ENCODE data around the gene SLC35A3. TPM values are rescaled to one million over a fixed set of nuclear protein-coding genes. Genes with fewer than 3 reads are reported as not detected.
A peak's percentile ranks its signal among the peaks of the same experiment; 100 is the strongest.

Gene SLC35A3
- total and polyA plus RNA-seq, 10 of the 15 experiments (the other 5 are each of a cell fraction or from before 2014, with no cell fraction given): 3.6 to 24.3 (median 15.4) TPM

DNA sequence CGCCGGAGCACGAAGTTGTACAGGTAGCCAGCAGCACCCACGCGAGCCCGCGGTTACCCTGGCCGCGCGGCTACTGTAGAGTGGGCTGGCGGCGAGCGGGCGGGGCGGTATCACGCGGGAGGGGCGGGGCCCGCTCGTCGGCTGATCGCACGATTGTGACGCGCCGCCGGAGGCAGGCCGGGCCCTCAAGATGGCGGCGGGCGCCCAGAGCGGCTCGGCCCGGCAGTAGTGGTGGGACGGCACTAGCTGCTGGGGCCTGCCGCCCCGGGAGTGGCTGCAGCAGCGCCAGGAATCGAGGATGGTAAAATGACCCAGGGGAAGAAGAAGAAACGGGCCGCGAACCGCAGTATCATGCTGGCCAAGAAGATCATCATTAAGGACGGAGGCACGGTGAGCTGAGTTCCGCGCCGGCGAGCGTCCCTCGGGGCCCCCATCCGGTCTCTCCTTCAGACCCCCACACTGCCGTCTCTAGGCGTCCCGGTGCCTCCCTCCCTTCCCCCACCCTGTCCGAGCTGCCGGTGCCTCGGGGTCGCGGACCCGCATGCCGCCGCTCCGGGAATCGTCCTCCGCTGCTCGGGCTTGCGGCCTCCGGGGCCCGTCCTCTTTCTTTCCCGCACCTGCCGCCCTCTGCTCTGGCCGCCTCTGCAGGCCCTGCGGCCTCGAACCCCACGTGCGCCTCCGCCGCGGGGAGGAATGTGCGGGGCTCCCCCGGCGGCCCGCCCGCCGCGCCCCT is 68.3 kb downstream of the SLC35A3 start (continued):
- TF ChIP-seq, protein P1, sequence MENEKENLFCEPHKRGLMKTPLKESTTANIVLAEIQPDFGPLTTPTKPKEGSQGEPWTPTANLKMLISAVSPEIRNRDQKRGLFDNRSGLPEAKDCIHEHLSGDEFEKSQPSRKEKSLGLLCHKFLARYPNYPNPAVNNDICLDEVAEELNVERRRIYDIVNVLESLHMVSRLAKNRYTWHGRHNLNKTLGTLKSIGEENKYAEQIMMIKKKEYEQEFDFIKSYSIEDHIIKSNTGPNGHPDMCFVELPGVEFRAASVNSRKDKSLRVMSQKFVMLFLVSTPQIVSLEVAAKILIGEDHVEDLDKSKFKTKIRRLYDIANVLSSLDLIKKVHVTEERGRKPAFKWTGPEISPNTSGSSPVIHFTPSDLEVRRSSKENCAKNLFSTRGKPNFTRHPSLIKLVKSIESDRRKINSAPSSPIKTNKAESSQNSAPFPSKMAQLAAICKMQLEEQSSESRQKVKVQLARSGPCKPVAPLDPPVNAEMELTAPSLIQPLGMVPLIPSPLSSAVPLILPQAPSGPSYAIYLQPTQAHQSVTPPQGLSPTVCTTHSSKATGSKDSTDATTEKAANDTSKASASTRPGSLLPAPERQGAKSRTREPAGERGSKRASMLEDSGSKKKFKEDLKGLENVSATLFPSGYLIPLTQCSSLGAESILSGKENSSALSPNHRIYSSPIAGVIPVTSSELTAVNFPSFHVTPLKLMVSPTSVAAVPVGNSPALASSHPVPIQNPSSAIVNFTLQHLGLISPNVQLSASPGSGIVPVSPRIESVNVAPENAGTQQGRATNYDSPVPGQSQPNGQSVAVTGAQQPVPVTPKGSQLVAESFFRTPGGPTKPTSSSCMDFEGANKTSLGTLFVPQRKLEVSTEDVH (IDR thresholded peaks at IDR 0.05; ENCODE audit: low read depth, partially characterized antibody): no peak
- TF ChIP-seq MAX (IDR thresholded peaks at IDR 0.05; ENCODE audit: low read depth, low read length) (peak; percentile 66), CBX3 (IDR thresholded peaks at IDR 0.05; ENCODE audit: borderline replicate concordance, low read depth) (no peak), TARDBP (IDR thresholded peaks at IDR 0.05; ENCODE audit: borderline replicate concordance) (no peak; the same call in 1 of the 2 replicates), WRNIP1 (IDR thresholded peaks at IDR 0.05; ENCODE audit: borderline replicate concordance, low read depth, low read length) (no peak), TCF12 (IDR thresholded peaks at IDR 0.05; ENCODE audit: low read depth, low read length) (no peak), FOXM1 (IDR thresholded peaks at IDR 0.05; ENCODE audit: low read depth, low read length) (0 out of 2 replicates have a peak, but pooled peaks have one; percentile 23), TCF7 (IDR thresholded peaks at IDR 0.05; ENCODE audit: borderline replicate concordance) (no peak), CBX5 (IDR thresholded peaks at IDR 0.05; ENCODE audit: low read depth) (peak; percentile 47; the same call in 1 of the 2 replicates), ZNF592 (IDR thresholded peaks at IDR 0.05) (no peak), MEF2B (IDR thresholded peaks at IDR 0.05; ENCODE audit: partially characterized antibody, poor library complexity, severe bottlenecking) (peak; percentile 32), ZBED1 (IDR thresholded peaks at IDR 0.05; ENCODE audit: borderline replicate concordance) (0 out of 2 replicates have a peak, but pooled peaks have one; percentile 17), EP300 (IDR thresholded peaks at IDR 0.05; ENCODE audit: borderline replicate concordance in 1 of 2, control insufficient read depth in 1 of 2, low read depth in 2 of 2, low read length in 2 of 2) (no peak), CHD2 (IDR thresholded peaks at IDR 0.05; ENCODE audit: borderline replicate concordance, low read depth, low read length) (no peak), RBBP5 (conservative IDR thresholded peaks at IDR 0.05) (no peak), DPF2 (IDR thresholded peaks at IDR 0.05) (peak; percentile 61; the same call in 1 of the 2 replicates)
- TF ChIP-seq, protein P2, sequence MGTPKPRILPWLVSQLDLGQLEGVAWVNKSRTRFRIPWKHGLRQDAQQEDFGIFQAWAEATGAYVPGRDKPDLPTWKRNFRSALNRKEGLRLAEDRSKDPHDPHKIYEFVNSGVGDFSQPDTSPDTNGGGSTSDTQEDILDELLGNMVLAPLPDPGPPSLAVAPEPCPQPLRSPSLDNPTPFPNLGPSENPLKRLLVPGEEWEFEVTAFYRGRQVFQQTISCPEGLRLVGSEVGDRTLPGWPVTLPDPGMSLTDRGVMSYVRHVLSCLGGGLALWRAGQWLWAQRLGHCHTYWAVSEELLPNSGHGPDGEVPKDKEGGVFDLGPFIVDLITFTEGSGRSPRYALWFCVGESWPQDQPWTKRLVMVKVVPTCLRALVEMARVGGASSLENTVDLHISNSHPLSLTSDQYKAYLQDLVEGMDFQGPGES (IDR thresholded peaks at IDR 0.05): no peak
- TF ChIP-seq, protein P3, sequence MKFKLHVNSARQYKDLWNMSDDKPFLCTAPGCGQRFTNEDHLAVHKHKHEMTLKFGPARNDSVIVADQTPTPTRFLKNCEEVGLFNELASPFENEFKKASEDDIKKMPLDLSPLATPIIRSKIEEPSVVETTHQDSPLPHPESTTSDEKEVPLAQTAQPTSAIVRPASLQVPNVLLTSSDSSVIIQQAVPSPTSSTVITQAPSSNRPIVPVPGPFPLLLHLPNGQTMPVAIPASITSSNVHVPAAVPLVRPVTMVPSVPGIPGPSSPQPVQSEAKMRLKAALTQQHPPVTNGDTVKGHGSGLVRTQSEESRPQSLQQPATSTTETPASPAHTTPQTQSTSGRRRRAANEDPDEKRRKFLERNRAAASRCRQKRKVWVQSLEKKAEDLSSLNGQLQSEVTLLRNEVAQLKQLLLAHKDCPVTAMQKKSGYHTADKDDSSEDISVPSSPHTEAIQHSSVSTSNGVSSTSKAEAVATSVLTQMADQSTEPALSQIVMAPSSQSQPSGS (IDR thresholded peaks at IDR 0.05; ENCODE audit: low read length): no peak
